Hematopoietic multipotent progenitor cell treated with erythropoietin and hydrocortisone succinate and interleukin-3 and kit ligand, for 8 days (in vitro differentiated cells): ENCODE results near the gene VAC14.
"Not testable (repeated sequence)": the region's sequence is repeated elsewhere in the genome, so short reads cannot be mapped to it uniquely, and the experiment has no call there.

Source experiments
- DNase-seq: peaks from one replicate; pipeline ENCODE4 v3.0.0-alpha.2; 2015

Gene VAC14

GRCh38 chr16:70758786-70759185 is 42.2 kb downstream of the VAC14 start:
- DNase-seq, result no peak

- no peak for DNase-seq
These were observed 43.8 kb downstream of the VAC14 start for GRCh38 chr16:70757183-70757582.

GRCh38 chr16:70756071-70756470 is 44.9 kb downstream of the VAC14 start:
- no peak for DNase-seq

- DNase-seq, result no peak
These were observed 45.9 kb downstream of the VAC14 start for GRCh38 chr16:70754851-70755600.

- DNase-seq, result no peak
These were observed 46.6 kb downstream of the VAC14 start for GRCh38 chr16:70754371-70754770.

GRCh38 chr16:70753694-70754325 is 47.1 kb downstream of the VAC14 start:
- DNase-seq, result no peak

GRCh38 chr16:70753228-70753627 is 47.7 kb downstream of the VAC14 start:
- DNase-seq, result peak; percentile 15

GRCh38 chr16:70752426-70752825 is 48.5 kb downstream of the VAC14 start:
- DNase-seq, result peak; percentile 92

- DNase-seq, result no peak
These were observed 49.4 kb downstream of the VAC14 start for GRCh38 chr16:70751593-70751992.

- DNase-seq, result no peak
These were observed 50.0 kb downstream of the VAC14 start for GRCh38 chr16:70750893-70751467.

GRCh38 chr16:70749681-70750601 is 51.0 kb downstream of the VAC14 start:
- DNase-seq, result no peak

- DNase-seq, result no peak
These were observed 51.8 kb downstream of the VAC14 start for GRCh38 chr16:70749006-70749678.

GRCh38 chr16:70747703-70748631 is 53.0 kb downstream of the VAC14 start:
- peak; percentile 47 for DNase-seq

GRCh38 chr16:70746708-70747424 is 54.1 kb downstream of the VAC14 start:
- DNase-seq, result peak; percentile 53

- peak; percentile 72 for DNase-seq
These were observed 54.8 kb downstream of the VAC14 start for GRCh38 chr16:70746040-70746707.

- no peak for DNase-seq
These were observed 55.4 kb downstream of the VAC14 start for GRCh38 chr16:70745536-70746025.

GRCh38 chr16:70744366-70744765 is 56.6 kb downstream of the VAC14 start:
- no peak for DNase-seq

GRCh38 chr16:70743791-70744190 is 57.2 kb downstream of the VAC14 start:
- DNase-seq, result no peak

- DNase-seq, result not testable (repeated sequence)
These were observed 58.0 kb downstream of the VAC14 start for GRCh38 chr16:70742967-70743366.

GRCh38 chr16:70741783-70742125 is 59.2 kb downstream of the VAC14 start:
- DNase-seq, result no peak
